ENCODE results near the gene ZNF740.
"Not testable (repeated sequence)": the region's sequence is repeated elsewhere in the genome, so short reads cannot be mapped to it uniquely, and the experiment has no call there.

Gene ZNF740

DNA sequence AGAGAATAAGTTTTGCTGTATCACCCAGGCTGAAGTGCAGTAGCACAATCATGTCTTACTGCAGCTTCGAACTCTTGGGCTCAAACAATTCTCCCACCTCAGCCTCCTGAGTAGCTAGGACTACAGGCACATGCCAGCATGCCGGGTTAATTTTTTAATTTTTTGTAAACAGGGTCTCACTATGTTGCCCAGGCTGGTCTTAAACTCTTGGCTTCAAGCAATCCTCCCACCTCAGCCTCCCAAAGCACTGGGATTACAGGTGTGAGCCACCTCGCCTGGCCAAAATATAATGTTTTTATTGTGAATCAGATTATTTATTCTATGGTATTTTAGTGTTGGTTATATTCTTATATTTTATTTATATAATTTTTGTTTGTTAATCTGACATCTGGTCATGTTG, 3.8 kb upstream of the ZNF740 start:
- H3K79me1 ChIP-seq (ENCODE audit: low read length), result peaks cover under 1% of the 10 kb centered on the region
- no peak overlapping the region for H3K4me3 ChIP-seq (ENCODE audit: low read length)
- H2AK5ac ChIP-seq (ENCODE audit: low read length), result no peak overlapping the region
- no peak overlapping the region for H3K18ac ChIP-seq (ENCODE audit: low read length)
- H3K4ac ChIP-seq (ENCODE audit: low read depth, low read length), result no peak overlapping the region
- H3K9ac ChIP-seq (ENCODE audit: low read length), result no peak overlapping the region
- peaks cover 7% of the 10 kb centered on the region for H3K4me1 ChIP-seq (ENCODE audit: control insufficient read depth, low read depth, low read length)
- no peaks in the 10 kb centered on the region for H3K36me3 ChIP-seq (ENCODE audit: control insufficient read depth, insufficient read depth, low read length)
- H3K79me2 ChIP-seq (ENCODE audit: control insufficient read depth, insufficient read depth, low read length), result no peaks in the 10 kb centered on the region
- no peak overlapping the region for H2BK15ac ChIP-seq (replicated peaks; ENCODE audit: low read depth)
- H3K4me2 ChIP-seq (ENCODE audit: low read length), result no peak overlapping the region
- DNase-seq, result no peak
- H3K27me3 ChIP-seq (ENCODE audit: insufficient read depth, low read length, poor library complexity), result no peaks in the 10 kb centered on the region
- no peak overlapping the region for H3K56ac ChIP-seq (ENCODE audit: low read length)
- no peak overlapping the region for H3K23ac ChIP-seq (ENCODE audit: low read length)
- WGBS (ENCODE audit: extremely low coverage, insufficient coverage, low lambda C conversion rate), result no CpG with 5 or more reads among the region's 3 CpGs
- no peak overlapping the region for H2BK120ac ChIP-seq (ENCODE audit: low read depth, low read length)
- no peak overlapping the region for H4K5ac ChIP-seq (ENCODE audit: low read length)
- H2BK5ac ChIP-seq (ENCODE audit: low read length), result no peak overlapping the region
- no peak overlapping the region for H3K27ac ChIP-seq (ENCODE audit: low read depth, low read length)
- H4K8ac ChIP-seq (ENCODE audit: low read depth, low read length), result no peak overlapping the region

DNA sequence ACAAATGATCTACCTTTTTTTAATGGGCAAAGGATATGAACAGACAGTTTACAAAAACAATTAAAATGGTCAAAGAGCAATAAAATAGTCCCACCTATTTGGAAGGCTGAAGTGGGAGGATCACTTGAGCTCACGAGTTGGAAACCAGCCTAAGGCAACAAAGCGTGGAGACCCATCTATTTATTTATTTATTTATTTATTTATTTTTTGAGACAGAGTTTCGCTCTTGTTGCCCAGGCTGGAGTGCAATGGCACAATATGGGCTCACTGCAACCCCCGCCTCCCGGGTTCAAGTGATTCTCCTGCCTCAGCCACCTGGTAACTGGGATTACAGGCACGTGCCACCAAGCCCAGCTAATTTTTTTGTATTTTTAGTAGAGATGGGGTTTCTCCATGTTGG, 3.1 kb upstream of the ZNF740 start:
- H3K56ac ChIP-seq (ENCODE audit: low read length); H3K27ac ChIP-seq (ENCODE audit: low read depth, low read length); H3K4me2 ChIP-seq (ENCODE audit: low read length); H3K79me1 ChIP-seq (ENCODE audit: low read length); DNase-seq; H3K36me3 ChIP-seq (ENCODE audit: control insufficient read depth, insufficient read depth, low read length); H3K23ac ChIP-seq (ENCODE audit: low read length); H2BK15ac ChIP-seq (replicated peaks; ENCODE audit: low read depth); H3K4me1 ChIP-seq (ENCODE audit: control insufficient read depth, low read depth, low read length); H3K4me3 ChIP-seq (ENCODE audit: low read length); H2AK5ac ChIP-seq (ENCODE audit: low read length); H2BK5ac ChIP-seq (ENCODE audit: low read length); H4K5ac ChIP-seq (ENCODE audit: low read length); H3K79me2 ChIP-seq (ENCODE audit: control insufficient read depth, insufficient read depth, low read length); H3K4ac ChIP-seq (ENCODE audit: low read depth, low read length); H3K27me3 ChIP-seq (ENCODE audit: insufficient read depth, low read length, poor library complexity); H3K18ac ChIP-seq (ENCODE audit: low read length); H2BK120ac ChIP-seq (ENCODE audit: low read depth, low read length); H4K8ac ChIP-seq (ENCODE audit: low read depth, low read length); H3K9ac ChIP-seq (ENCODE audit: low read length): not testable (repeated sequence)
- WGBS (ENCODE audit: extremely low coverage, insufficient coverage, low lambda C conversion rate), result no CpG with 5 or more reads among the region's 6 CpGs

DNA sequence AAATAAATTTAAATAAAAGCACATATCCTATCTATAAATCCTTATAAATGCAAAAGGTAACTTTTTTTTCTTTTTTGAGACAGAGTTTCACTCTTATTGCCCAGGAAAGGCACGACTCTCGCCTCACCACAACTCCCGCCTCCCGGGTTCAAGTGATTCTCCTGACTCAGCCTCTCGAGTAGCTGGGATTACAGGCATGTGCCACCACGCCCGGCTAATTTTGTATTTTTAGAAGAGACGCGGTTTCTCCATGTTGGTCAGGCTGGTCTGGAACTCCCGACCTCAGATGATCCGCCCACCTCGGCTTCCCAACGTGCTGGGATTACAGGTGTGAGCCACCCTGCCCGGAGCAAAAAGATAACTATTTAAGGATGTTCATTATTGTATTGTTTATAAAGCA, 1.7 kb upstream of the ZNF740 start:
- not testable (repeated sequence) for H3K4ac ChIP-seq (ENCODE audit: low read depth, low read length); H3K4me1 ChIP-seq (ENCODE audit: control insufficient read depth, low read depth, low read length); H3K36me3 ChIP-seq (ENCODE audit: control insufficient read depth, insufficient read depth, low read length); H2AK5ac ChIP-seq (ENCODE audit: low read length); H2BK15ac ChIP-seq (replicated peaks; ENCODE audit: low read depth); H3K18ac ChIP-seq (ENCODE audit: low read length); H3K23ac ChIP-seq (ENCODE audit: low read length); H3K4me3 ChIP-seq (ENCODE audit: low read length); H2BK5ac ChIP-seq (ENCODE audit: low read length); H3K27me3 ChIP-seq (ENCODE audit: insufficient read depth, low read length, poor library complexity); DNase-seq; H3K27ac ChIP-seq (ENCODE audit: low read depth, low read length); H3K79me1 ChIP-seq (ENCODE audit: low read length); H4K8ac ChIP-seq (ENCODE audit: low read depth, low read length); H3K56ac ChIP-seq (ENCODE audit: low read length); H4K5ac ChIP-seq (ENCODE audit: low read length); H2BK120ac ChIP-seq (ENCODE audit: low read depth, low read length); H3K4me2 ChIP-seq (ENCODE audit: low read length); H3K9ac ChIP-seq (ENCODE audit: low read length); H3K79me2 ChIP-seq (ENCODE audit: control insufficient read depth, insufficient read depth, low read length)
- no CpG with 5 or more reads among the region's 14 CpGs for WGBS (ENCODE audit: extremely low coverage, insufficient coverage, low lambda C conversion rate)

DNA sequence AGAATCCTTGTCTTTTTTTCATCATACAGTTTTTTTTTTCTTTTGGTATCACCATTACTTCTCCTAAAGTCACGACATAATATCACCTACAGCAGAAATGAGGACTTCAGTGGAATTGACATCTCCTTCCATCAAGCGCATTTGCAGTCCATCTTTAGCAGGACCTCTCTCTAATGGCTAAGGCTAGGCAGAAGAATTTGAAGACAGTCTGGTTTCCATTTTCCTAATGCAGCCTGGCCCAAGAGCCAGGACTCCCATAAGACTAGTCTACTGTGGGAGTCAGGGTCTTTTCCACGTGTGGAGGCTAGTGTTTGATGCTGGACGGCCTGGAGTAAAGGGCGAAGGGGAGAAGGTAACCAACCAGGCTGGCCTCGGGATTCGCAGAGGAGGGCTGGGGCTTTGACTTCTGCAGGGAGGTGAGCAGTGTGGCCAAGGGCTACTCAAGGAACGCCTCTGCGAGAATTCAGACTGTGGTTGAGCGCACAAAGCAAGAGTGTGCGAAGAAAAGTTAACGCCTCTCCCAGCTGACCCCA, 769 bp upstream of the ZNF740 start:
- Histone ChIP-seq H2AK5ac (ENCODE audit: low read length) (no peak overlapping the region), H3K4me2 (ENCODE audit: low read length) (peak overlapping the region; percentile 28), H3K27ac (ENCODE audit: low read depth, low read length) (peak overlapping the region; percentile 90), H2BK5ac (ENCODE audit: low read length) (peak overlapping the region; percentile 10), H3K27me3 (ENCODE audit: insufficient read depth, low read length, poor library complexity) (no peaks in the 10 kb centered on the region), H3K56ac (ENCODE audit: low read length) (peak overlapping the region; percentile 91), H3K9ac (ENCODE audit: low read length) (peak overlapping the region; percentile 88), H4K5ac (ENCODE audit: low read length) (peak overlapping the region; percentile 9), H3K79me1 (ENCODE audit: low read length) (peaks cover 9% of the 10 kb centered on the region), H3K18ac (ENCODE audit: low read length) (peak overlapping the region; percentile 91), H3K79me2 (ENCODE audit: control insufficient read depth, insufficient read depth, low read length) (peaks cover 2% of the 10 kb centered on the region), H3K4me3 (ENCODE audit: low read length) (peak overlapping the region; percentile 58), H3K4ac (ENCODE audit: low read depth, low read length) (peak overlapping the region; percentile 82), H3K4me1 (ENCODE audit: control insufficient read depth, low read depth, low read length) (peaks cover 8% of the 10 kb centered on the region), H3K23ac (ENCODE audit: low read length) (no peak overlapping the region), H4K8ac (ENCODE audit: low read depth, low read length) (peak overlapping the region; percentile 2), H2BK15ac (replicated peaks; ENCODE audit: low read depth) (no peak overlapping the region), H3K36me3 (ENCODE audit: control insufficient read depth, insufficient read depth, low read length) (peaks cover 3% of the 10 kb centered on the region), H2BK120ac (ENCODE audit: low read depth, low read length) (no peak overlapping the region)
- no peak for DNase-seq
- WGBS (ENCODE audit: extremely low coverage, insufficient coverage, low lambda C conversion rate), result no CpG with 5 or more reads among the region's 12 CpGs

DNA sequence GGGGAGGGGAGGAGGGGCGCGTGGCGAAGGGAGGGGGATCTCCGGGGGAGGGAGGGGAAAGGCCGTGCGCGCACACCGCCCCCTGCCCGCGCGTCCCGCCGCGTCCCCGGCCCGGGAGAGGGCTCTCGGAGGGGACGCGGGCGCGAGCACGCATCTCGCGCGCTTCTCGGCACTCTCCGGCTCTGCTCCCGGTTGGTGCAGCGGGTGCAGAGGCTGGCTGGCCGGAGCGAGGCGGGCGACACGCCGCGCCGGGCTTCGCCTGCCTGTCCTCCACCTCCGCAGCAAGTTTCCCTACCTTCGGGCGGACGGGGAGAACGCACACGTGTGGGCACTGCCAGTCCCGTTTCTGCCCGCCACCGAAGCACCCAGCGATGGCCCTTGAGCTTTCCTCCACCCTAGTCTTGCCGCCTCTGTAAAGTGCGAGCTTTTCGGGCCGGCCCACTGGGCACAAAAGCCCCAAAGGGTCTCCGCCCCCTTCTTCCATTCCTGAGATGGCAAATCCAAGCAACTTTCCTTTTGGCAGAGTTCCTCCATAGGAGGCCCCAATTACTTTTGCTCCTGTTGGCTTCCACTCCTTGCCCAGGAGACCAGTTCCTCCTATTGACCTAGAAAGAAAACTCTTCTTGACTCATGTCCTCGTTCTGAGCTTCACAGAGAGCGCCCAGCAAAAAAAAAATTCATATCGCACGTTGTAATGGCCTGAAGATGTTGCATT, 566 bp downstream of the ZNF740 start:
- H3K79me2 ChIP-seq (ENCODE audit: control insufficient read depth, insufficient read depth, low read length), result peaks cover 2% of the 10 kb centered on the region
- peak overlapping the region; percentile 94 for H3K23ac ChIP-seq (ENCODE audit: low read length)
- no peak overlapping the region for H2AK5ac ChIP-seq (ENCODE audit: low read length)
- H2BK5ac ChIP-seq (ENCODE audit: low read length), result no peak overlapping the region
- peaks cover 2% of the 10 kb centered on the region for H3K4me1 ChIP-seq (ENCODE audit: control insufficient read depth, low read depth, low read length)
- peak overlapping the region; percentile 82 for H3K4me3 ChIP-seq (ENCODE audit: low read length)
- H3K9ac ChIP-seq (ENCODE audit: low read length), result peak overlapping the region; percentile 94
- H3K18ac ChIP-seq (ENCODE audit: low read length), result peak overlapping the region; percentile 96
- peak; percentile 89 for DNase-seq
- peak overlapping the region; percentile 13 for H3K4me2 ChIP-seq (ENCODE audit: low read length)
- H4K8ac ChIP-seq (ENCODE audit: low read depth, low read length), result no peak overlapping the region
- peaks cover 6% of the 10 kb centered on the region for H3K36me3 ChIP-seq (ENCODE audit: control insufficient read depth, insufficient read depth, low read length)
- peak overlapping the region; percentile 97 for H3K27ac ChIP-seq (ENCODE audit: low read depth, low read length)
- no peak overlapping the region for H2BK15ac ChIP-seq (replicated peaks; ENCODE audit: low read depth)
- peaks cover 9% of the 10 kb centered on the region for H3K79me1 ChIP-seq (ENCODE audit: low read length)
- H3K27me3 ChIP-seq (ENCODE audit: insufficient read depth, low read length, poor library complexity), result no peaks in the 10 kb centered on the region
- H3K4ac ChIP-seq (ENCODE audit: low read depth, low read length), result peak overlapping the region; percentile 5
- no peak overlapping the region for H2BK120ac ChIP-seq (ENCODE audit: low read depth, low read length)
- H3K56ac ChIP-seq (ENCODE audit: low read length), result peak overlapping the region; percentile 98
- no CpG with 5 or more reads among the region's 57 CpGs for WGBS (ENCODE audit: extremely low coverage, insufficient coverage, low lambda C conversion rate)
- H4K5ac ChIP-seq (ENCODE audit: low read length), result no peak overlapping the region

All from mesendoderm (in vitro differentiated cells).